Thoracic aorta (tissue), 2 donors: Measurements from ENCODE around the gene OSBPL3. TPM values are rescaled to one million over a fixed set of nuclear protein-coding genes. Genes with fewer than 3 reads are reported as not detected.
"Not testable (repeated sequence)": the region's sequence is repeated elsewhere in the genome, so short reads cannot be mapped to it uniquely, and the experiment has no call there.

Source experiments
- ATAC-seq: fragments of 150-250 bp; one replicate; pipeline ENCODE4 v1.8.0; 2017; ENCODE audit warnings: low read depth; ENCODE audit not compliant: insufficient number of reproducible peaks, low FRiP score
- DNase-seq: peaks from one replicate; pipeline ENCODE4 v3.0.0-alpha.2; 2020; ENCODE audit warnings: low spot score
- H3K27ac ChIP-seq, 2 donors: fragments of 200-600 bp; sonication (generic); 1 replicate in 1 of 2; 2 replicates in 1 of 2; pipeline ENCODE4 v1.5.1; 2016; ENCODE audit warnings: mild to moderate bottlenecking in 2 of 2, moderate library complexity in 2 of 2
- H3K27me3 ChIP-seq: fragments of 200-600 bp; sonication (generic); replicated peaks from 2 replicates; pipeline ENCODE4 v1.6.0; 2016; ENCODE audit warnings: mild to moderate bottlenecking; ENCODE audit not compliant: insufficient read depth
- H3K36me3 ChIP-seq: fragments of 200-600 bp; sonication (generic); one replicate; pipeline ENCODE4 v1.5.1; 2016
- H3K4me1 ChIP-seq, 2 donors: fragments of 200-600 bp; sonication (generic); 1 replicate in 1 of 2; 2 replicates in 1 of 2; pipeline versions ENCODE4 v1.5.1 to v1.6.0; 2016; ENCODE audit warnings: low read depth in 2 of 2, mild to moderate bottlenecking in 1 of 2; ENCODE audit not compliant: control insufficient read depth in 1 of 2
- H3K4me3 ChIP-seq: fragments of 200-600 bp; sonication (generic); 2 replicates; pipeline ENCODE4 v1.5.1; 2016; ENCODE audit warnings: mild to moderate bottlenecking
- H3K9me3 ChIP-seq: fragments of 200-600 bp; sonication (generic); 2 replicates; pipeline ENCODE4 v1.5.1; 2016
- CTCF ChIP-seq: fragments of 200-600 bp; sonication (generic); IDR thresholded peaks from one replicate; pipeline ENCODE4 v1.5.1; 2019; ENCODE audit warnings: antibody characterized with exemption
- total RNA-seq, 2 donors: library from RNA; depleted of rRNA; stranded (reverse); fragments of >200 nt; gene quantifications; one replicate each; pipeline versions ENCODE4 v1.1.0 to v1.2.3, GENCODE V29; 2016

OSBPL3 gene
- total RNA-seq, 2 donors from 2014 or later = 5.5 to 7.9 TPM

DNA sequence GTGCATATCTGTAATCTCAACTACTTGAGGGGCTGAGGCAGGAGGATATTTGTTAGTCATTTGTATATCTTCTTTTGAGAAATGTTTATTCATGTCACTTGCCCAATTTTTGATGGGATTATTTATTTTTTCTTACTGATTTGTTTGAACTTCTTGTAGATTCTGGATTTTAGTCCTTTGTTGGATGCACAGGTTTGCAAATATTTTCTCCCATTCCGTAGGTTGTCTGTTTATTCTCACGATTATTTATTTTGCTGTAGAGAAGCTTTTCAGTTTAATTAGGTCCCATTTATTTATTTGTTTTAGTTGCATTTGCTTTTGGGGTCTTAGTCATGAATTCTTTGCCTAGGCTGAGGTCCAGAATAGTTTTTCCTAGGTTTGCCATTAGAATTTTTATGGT, 44.1 kb upstream of the OSBPL3 start:
- Histone ChIP-seq H3K9me3 (no peaks in the 10 kb centered on the region), H3K27ac (no peak overlapping the region), H3K4me1 (no peaks in the 10 kb centered on the region), H3K4me3 (no peak overlapping the region), H3K36me3 (no peaks in the 10 kb centered on the region), H3K27me3 (no peaks in the 10 kb centered on the region)
- no peak for TF ChIP-seq CTCF
- DNase-seq = no peak
- no peak for ATAC-seq

GRCh38 chr7:25017671-25018070, 37.7 kb upstream of the OSBPL3 start:
- not testable (repeated sequence) for DNase-seq, H3K27me3 ChIP-seq, ATAC-seq, H3K4me1 ChIP-seq, H3K36me3 ChIP-seq, H3K4me3 ChIP-seq, H3K9me3 ChIP-seq, H3K27ac ChIP-seq

GRCh38 chr7:25014756-25015155, 34.8 kb upstream of the OSBPL3 start:
- DNase-seq (no peak), ATAC-seq (no peak)
- Histone ChIP-seq H3K27me3 (no peaks in the 10 kb centered on the region), H3K27ac (no peak overlapping the region), H3K9me3 (no peaks in the 10 kb centered on the region), H3K4me1 (no peaks in the 10 kb centered on the region), H3K36me3 (no peaks in the 10 kb centered on the region), H3K4me3 (no peak overlapping the region)
- TF ChIP-seq CTCF = no peak

DNA sequence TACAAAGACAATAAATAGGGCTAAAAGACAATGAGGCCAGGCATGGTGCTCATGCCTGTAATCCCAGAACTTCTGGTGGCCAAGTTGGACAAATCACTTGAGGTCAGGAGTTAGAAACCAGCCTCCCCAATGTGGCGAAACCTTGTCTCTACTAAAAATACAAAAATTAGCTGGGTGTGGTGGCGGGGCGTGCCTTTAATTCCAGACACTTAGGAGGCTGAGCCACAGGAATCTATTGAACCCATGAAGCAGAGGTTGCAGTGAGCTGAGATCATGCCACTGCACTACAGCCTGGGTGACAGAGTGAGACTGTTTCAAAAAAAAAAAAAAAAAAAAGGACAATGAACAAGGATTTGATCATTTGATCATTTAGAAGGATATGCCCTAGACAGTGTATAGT, 32.7 kb upstream of the OSBPL3 start:
- not testable (repeated sequence) for H3K36me3 ChIP-seq, H3K4me3 ChIP-seq, H3K27me3 ChIP-seq, H3K4me1 ChIP-seq, ATAC-seq, H3K27ac ChIP-seq, H3K9me3 ChIP-seq, DNase-seq

DNA sequence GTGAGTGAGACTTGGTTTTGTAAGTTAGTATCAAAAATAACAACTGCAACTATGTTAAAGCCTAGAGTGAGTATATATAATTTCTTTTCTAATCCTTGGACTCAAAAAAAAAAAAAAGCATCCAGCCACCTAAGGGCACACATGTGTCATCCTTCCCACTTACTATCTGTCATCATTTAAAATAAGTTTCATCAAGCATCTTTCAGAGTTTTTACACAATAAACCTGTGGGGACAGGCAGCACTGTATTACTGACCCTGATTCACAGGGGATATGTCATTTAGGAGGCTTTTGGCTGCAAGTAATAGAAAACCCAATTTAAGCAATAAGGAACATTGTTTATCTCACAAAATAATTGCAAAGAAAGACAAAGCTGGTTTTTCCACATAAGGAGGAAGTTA, 32.3 kb upstream of the OSBPL3 start:
- Histone ChIP-seq H3K36me3 (no peaks in the 10 kb centered on the region), H3K27me3 (no peaks in the 10 kb centered on the region), H3K9me3 (no peaks in the 10 kb centered on the region), H3K27ac (no peak overlapping the region), H3K4me3 (no peak overlapping the region), H3K4me1 (no peaks in the 10 kb centered on the region)
- DNase-seq (no peak), ATAC-seq (no peak)
- TF ChIP-seq CTCF = no peak

DNA sequence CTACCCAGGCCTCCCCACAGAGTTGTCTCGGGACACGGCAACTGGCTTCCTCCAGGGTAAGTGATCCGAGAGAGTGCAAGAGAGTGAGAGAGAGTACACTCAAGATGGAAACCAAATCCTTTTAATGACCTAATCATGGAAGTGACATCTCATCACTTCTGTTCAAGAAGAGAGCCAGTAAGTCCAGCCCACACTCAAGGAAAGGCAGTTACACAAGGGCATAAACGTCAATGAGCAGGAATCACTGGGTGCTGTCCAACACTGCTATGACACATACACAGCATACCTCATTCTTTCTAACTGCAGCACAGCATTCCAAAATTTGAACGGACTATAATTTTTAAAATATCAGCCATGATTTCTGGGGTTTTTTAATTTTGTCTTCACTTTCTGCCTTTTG, 29.3 kb upstream of the OSBPL3 start:
- DNase-seq (no peak), ATAC-seq (no peak)
- Histone ChIP-seq H3K4me3 (no peak overlapping the region), H3K4me1 (no peaks in the 10 kb centered on the region), H3K27ac (no peak overlapping the region), H3K27me3 (no peaks in the 10 kb centered on the region), H3K36me3 (no peaks in the 10 kb centered on the region), H3K9me3 (no peaks in the 10 kb centered on the region)
- TF ChIP-seq CTCF = no peak
